Transverse colon (tissue), 4 donors: ENCODE data around the gene CD28.

Experiments used
- CTCF ChIP-seq, 5 experiments: fragments of 200-600 bp in 3 of 5; fragments of 450-650 bp in 2 of 5; sonication (generic) in 3 of 5; IDR thresholded peaks; 1 replicate in 2 of 5; 2 replicates in 3 of 5; pipeline ENCODE4 v1.5.1; 2016 to 2017; ENCODE audit warnings: antibody characterized with exemption in 5 of 5, inconsistent platforms in 3 of 5, mild to moderate bottlenecking in 2 of 5, moderate library complexity in 1 of 5
- EP300 ChIP-seq: sonication (generic); formaldehyde crosslinking; IDR thresholded peaks from one replicate; pipeline ENCODE4 v1.6.1; 2017; ENCODE audit warnings: antibody characterized with exemption, low read depth
- POLR2AphosphoS5 ChIP-seq, 3 donors: sonication (generic); formaldehyde crosslinking; IDR thresholded peaks; one replicate each; pipeline ENCODE4 v1.6.1; 2016; ENCODE audit warnings: antibody characterized with exemption in 3 of 3

GRCh38 chr2:203763241-203763937 is 57.0 kb downstream of the CD28 start:
- TF ChIP-seq CTCF (IDR thresholded peaks at IDR 0.05) (no peak), POLR2AphosphoS5 (IDR thresholded peaks at IDR 0.05) (no peak), EP300 (no peak)
